ENCODE data around the gene TIMM10.
A peak's percentile ranks its signal among the peaks of the same experiment; 100 is the strongest.

Gene TIMM10

GRCh38 chr11:57497303-57498247, 33.0 kb downstream of the TIMM10 start:
- DNase-seq (ENCODE audit: low spot score) = no peak
- in situ Hi-C loops (cut with MboI; ENCODE audit: low pct_unique_long_range_greater_than_20kb, low sequenced_read_pairs, unreplicated experiment) = no loop called here

GRCh38 chr11:57496109-57496820, 34.3 kb downstream of the TIMM10 start:
- no peak for TF ChIP-seq CTCF (IDR thresholded peaks at IDR 0.05; ENCODE audit: extremely low read depth, insufficient read depth, missing control alignments)
- no peak for DNase-seq (ENCODE audit: low spot score)
- in situ Hi-C loops (cut with MboI; ENCODE audit: low pct_unique_long_range_greater_than_20kb, low sequenced_read_pairs, unreplicated experiment) = no loop called here

More at GRCh38 chr11:57497303-57498247, 33.0 kb downstream of the TIMM10 start:
- no peak for TF ChIP-seq CTCF (IDR thresholded peaks at IDR 0.05; ENCODE audit: extremely low read depth, insufficient read depth, missing control alignments)

- peak; percentile 96 for TF ChIP-seq CTCF (IDR thresholded peaks at IDR 0.05; ENCODE audit: extremely low read depth, insufficient read depth, missing control alignments)
- peak; percentile 84 for DNase-seq (ENCODE audit: low spot score)
- in situ Hi-C loops (cut with MboI; ENCODE audit: low pct_unique_long_range_greater_than_20kb, low sequenced_read_pairs, unreplicated experiment) = no loop called here
These were observed 36.7 kb downstream of the TIMM10 start for GRCh38 chr11:57493507-57494503.

GRCh38 chr11:57491371-57492061, 39.0 kb downstream of the TIMM10 start:
- in situ Hi-C loops (cut with MboI; ENCODE audit: low pct_unique_long_range_greater_than_20kb, low sequenced_read_pairs, unreplicated experiment) = no loop called here
- TF ChIP-seq CTCF (IDR thresholded peaks at IDR 0.05; ENCODE audit: extremely low read depth, insufficient read depth, missing control alignments) = peak; percentile 74
- peak; percentile 67 for DNase-seq (ENCODE audit: low spot score)

- no peak for TF ChIP-seq CTCF (IDR thresholded peaks at IDR 0.05; ENCODE audit: extremely low read depth, insufficient read depth, missing control alignments)
- DNase-seq (ENCODE audit: low spot score) = no peak
- in situ Hi-C loops (cut with MboI; ENCODE audit: low pct_unique_long_range_greater_than_20kb, low sequenced_read_pairs, unreplicated experiment) = no loop called here
These were observed 39.9 kb downstream of the TIMM10 start for GRCh38 chr11:57490456-57491248.

Data from GM13977 (cell line).